GM12873 (cell line): ENCODE measurements around the gene COBL.

ENCODE experiments used
- TF ChIP-seq, protein P1 (sequence below): IDR thresholded peaks from 2 replicates; pipeline ENCODE4 v1.5.1; 2012; ENCODE audit warnings: low read depth, mild to moderate bottlenecking, moderate library complexity, low read length, control low read depth; ENCODE audit not compliant: insufficient read depth; ENCODE audit errors: missing control alignments

COBL gene

DNA sequence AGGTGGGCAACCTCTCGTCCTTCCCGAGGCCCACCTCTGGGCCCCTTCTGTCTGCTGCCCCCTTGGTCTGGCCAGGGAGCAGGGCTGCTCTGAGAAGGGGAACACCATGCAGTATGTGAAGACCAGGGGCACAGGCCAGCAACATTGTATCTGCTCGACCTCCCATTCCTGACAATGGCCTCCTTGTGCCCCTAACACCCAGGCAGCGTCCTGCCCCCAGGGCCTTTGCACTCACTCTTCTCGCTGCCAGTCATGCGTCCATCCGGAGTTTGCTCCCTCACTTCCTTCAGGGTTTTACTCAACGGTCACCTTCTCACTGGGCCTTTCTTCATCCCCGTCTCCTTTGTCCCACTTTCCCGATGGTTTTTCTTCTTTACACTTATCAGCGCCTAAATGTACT, 301.0 kb downstream of the COBL start:
- TF ChIP-seq, protein P1, sequence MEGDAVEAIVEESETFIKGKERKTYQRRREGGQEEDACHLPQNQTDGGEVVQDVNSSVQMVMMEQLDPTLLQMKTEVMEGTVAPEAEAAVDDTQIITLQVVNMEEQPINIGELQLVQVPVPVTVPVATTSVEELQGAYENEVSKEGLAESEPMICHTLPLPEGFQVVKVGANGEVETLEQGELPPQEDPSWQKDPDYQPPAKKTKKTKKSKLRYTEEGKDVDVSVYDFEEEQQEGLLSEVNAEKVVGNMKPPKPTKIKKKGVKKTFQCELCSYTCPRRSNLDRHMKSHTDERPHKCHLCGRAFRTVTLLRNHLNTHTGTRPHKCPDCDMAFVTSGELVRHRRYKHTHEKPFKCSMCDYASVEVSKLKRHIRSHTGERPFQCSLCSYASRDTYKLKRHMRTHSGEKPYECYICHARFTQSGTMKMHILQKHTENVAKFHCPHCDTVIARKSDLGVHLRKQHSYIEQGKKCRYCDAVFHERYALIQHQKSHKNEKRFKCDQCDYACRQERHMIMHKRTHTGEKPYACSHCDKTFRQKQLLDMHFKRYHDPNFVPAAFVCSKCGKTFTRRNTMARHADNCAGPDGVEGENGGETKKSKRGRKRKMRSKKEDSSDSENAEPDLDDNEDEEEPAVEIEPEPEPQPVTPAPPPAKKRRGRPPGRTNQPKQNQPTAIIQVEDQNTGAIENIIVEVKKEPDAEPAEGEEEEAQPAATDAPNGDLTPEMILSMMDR: no peak

DNA sequence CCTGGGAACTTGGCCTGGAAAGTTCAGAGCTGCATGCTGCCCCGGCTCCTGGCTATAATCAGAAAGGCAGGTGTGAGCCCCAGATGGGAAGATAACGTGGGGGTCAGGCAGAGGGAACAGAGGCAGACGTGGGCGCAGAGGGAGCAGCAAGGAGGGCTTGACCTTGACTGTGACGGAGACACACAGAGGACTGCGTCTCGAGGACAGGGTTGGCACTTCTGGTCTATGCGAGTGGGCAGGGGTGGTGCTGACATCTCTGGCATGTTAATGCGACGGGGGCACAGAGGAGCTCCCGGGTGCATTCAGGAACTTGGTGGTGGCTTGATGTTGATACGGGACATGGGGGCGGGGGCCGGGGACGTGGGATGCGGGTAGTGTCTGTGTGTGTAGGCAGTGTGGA, 301.8 kb downstream of the COBL start:
- TF ChIP-seq, protein P1: no peak

DNA sequence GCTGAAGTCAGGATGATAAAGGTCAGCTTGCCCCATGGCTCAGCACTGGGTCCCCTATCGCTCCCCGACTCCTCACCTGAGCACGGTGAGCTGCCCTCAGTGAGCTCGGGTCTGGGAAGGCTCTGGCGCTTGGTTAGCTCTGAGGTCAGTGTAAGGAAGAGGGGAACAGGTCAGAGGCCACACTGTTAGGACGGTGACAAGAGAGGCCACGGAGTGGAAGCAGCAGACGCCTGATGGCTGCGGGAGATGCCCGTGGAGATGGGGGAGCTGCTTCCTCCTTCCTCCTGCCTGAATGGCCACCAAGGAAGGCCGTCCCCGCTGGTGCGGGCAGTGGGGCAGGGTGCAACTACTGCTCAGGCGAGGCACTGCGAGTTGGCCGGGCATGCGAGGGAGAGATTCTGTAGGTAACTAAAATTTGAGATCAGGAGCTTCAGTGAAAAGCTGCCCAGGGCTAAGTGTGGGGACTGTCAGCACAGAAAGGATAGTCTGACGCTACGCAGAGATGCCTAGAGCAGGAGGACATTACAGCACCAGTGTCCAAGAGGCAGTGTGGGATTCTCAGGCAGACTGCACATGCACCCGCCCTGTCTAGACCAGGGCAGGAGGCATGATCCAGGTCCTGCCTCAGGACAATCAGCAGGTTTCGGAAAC, 302.6 kb downstream of the COBL start:
- TF ChIP-seq, protein P1: no peak

DNA sequence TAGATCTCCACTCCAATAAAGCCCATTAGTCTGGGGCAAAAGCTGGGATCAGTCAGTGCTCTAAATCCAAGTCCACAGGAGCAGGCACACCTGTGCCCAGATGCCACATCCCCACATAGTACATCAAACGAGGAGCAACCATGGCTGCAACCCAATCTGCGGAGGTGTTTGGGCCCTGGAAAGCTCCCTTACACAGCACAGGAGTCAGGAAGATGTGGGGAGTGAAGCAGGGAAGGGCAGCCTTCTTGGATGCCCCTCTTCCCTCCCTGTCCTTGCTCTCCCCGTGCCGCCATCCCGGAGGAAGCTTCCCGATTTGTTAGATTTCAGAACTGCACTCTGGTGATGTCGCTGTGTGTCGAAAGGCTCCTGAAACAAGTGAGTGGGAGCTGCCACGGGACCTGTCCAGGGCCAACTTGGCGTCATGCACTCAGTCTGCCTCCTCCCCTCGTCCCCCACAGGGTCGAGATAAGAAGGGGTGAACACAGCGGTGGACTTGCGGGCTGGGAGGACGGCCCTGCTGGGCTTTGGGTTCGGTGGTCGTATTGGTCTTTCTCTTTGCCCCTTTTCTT, 303.3 kb downstream of the COBL start:
- TF ChIP-seq, protein P1: no peak

DNA sequence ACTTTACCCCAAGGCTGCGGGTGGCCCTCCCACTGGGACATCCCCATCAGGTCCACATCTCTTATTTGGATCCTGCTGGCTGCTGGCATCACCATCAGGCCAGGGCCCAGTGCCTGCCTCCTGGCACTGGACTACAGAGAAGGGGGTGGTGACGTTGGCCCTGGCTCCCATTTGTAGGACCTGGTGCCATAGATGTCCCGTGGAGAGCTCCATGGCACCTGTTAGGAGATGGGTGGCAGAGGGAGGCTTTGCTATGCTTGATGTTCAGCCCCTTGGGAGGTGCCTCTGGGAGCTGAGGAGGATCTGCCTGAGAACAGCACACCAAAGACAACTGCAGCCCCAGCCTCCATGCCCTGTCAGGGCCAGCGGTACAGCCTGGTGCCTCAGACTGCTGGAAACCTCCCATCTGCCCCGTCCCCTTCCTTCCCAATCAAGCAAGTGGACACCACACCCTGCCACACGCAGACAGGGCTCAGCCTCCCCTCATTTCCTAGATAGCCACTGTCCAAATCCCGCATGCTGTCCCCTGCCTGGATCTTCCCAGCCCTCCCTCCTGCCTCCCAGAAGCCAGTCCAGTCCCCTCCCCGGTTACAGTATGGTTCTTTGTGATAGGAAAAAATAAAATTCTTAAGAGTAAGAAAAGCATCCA, 303.9 kb downstream of the COBL start:
- TF ChIP-seq, protein P1: no peak

DNA sequence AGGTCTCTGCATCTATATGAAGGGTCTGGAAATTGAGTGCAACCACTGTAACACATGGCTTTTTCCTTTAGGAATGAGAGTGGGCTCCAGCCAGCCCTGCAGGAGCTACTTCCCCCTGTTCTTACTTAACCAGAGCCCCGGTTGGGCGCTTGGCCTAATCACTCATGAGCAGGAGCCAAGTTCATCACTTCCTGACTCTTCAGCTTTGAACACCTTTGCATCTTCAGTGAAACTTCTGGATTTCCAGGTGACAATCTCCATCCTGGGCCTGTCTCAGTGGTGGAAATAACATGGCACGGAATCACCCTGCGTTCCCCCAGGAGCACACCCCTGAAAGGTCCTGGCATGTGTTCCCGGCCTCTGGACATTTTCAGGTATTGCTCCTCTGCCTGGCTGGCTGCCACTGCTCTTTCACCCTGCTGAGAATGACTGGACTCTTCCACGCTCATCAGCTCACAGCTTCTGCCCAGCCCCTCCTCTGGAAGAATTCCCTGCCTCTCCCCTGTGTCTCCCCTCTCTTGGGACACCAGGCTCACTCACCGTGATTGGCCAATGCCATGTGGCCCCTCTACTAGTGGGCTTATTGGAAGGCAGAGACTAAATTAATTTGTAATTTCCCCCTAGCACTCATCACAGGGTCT, 304.8 kb downstream of the COBL start:
- TF ChIP-seq, protein P1: no peak

DNA sequence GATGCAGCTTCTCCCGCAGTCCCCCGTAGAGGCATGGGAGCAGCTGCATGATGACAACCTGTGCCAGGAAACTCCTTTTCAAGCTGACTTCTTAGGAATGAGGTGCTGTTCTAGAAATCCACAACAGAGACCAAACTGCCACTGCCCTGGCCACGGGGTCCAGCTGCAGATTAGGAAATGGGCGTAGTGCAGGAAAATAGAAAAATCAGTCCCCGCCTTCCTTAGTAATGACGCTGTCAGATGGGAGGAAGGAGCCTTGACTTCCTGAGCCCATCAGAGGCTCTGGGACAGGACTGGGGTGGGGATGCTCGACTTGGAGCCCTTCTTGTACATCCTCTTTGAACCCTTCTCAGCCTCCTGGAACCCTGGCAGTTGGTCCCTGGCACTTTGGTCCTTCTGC, 306.1 kb downstream of the COBL start:
- TF ChIP-seq, protein P1: no peak
